Measurements from ENCODE around the gene RBM34.

DNA sequence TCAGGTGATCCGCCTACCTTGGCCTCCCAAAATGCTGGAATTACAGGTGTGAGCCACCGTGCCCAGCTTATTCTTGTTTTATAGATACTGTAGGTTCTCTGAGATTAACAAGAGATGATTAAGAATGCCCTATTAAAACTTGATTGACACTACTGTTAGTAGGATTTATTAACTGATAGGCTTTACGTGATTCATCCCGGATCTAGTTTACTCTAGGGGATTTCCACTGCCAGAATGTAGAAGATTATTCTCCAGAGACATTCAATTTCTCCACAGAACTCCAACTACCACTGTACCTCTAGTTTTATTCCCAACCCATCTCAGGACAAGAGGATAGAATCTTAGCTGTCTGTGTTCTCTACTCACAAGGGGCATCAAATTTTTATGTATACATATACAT is 26.3 kb upstream of the RBM34 start:
- TF ChIP-seq CTCF (IDR thresholded peaks at IDR 0.05 in 2 of 3, conservative IDR thresholded peaks at IDR 0.05 in 1 of 3; ENCODE audit: control insufficient read depth in 2 of 3, extremely low read depth in 1 of 3, insufficient read depth in 1 of 3, low read depth in 3 of 3, low read length in 3 of 3), result no peak
- TF ChIP-seq CHD1 (IDR thresholded peaks at IDR 0.05; ENCODE audit: low read depth, low read length), result no peak
- TF ChIP-seq MTA2 (IDR thresholded peaks at IDR 0.05; ENCODE audit: low read depth), result no peak
- TF ChIP-seq EZH2 (IDR thresholded peaks at IDR 0.05; ENCODE audit: borderline replicate concordance, control insufficient read depth, low read depth, low read length), result no peak
- no peak for TF ChIP-seq NBN (IDR thresholded peaks at IDR 0.05)
- no peak for TF ChIP-seq POLR2AphosphoS5 (IDR thresholded peaks at IDR 0.05; ENCODE audit: low read length)
- TF ChIP-seq EP300 (IDR thresholded peaks at IDR 0.05; ENCODE audit: borderline replicate concordance in 1 of 2, control insufficient read depth in 1 of 2, low read depth in 2 of 2, low read length in 2 of 2), result no peak

All from GM12878 (cell line).